ENCODE results near the gene ARHGEF38.
"Not testable (repeated sequence)": the region's sequence is repeated elsewhere in the genome, so short reads cannot be mapped to it uniquely, and the experiment has no call there.

Gene ARHGEF38

DNA sequence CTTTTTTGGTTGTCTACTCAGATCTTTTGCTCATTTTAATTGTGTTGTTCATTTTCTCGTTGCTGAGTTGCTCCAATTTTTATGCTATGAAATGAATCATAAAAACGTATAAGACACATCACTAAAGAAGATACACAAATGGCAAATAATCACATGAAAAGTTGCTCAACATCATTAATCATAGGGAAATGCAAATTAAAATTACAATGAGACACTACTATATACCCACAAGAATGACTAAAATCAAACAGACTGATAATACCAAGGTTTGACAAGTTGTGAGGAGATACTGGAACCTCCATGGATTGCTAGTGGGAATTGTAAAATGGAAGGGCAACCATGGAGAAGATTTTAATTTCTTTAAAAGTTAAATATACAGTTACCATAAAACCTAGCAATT is 173.2 kb downstream of the ARHGEF38 start:
- H3K4me3 ChIP-seq (ENCODE audit: low read depth, low read length), result no peak overlapping the region
- TF ChIP-seq, protein P1, sequence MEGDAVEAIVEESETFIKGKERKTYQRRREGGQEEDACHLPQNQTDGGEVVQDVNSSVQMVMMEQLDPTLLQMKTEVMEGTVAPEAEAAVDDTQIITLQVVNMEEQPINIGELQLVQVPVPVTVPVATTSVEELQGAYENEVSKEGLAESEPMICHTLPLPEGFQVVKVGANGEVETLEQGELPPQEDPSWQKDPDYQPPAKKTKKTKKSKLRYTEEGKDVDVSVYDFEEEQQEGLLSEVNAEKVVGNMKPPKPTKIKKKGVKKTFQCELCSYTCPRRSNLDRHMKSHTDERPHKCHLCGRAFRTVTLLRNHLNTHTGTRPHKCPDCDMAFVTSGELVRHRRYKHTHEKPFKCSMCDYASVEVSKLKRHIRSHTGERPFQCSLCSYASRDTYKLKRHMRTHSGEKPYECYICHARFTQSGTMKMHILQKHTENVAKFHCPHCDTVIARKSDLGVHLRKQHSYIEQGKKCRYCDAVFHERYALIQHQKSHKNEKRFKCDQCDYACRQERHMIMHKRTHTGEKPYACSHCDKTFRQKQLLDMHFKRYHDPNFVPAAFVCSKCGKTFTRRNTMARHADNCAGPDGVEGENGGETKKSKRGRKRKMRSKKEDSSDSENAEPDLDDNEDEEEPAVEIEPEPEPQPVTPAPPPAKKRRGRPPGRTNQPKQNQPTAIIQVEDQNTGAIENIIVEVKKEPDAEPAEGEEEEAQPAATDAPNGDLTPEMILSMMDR (IDR thresholded peaks at IDR 0.05; ENCODE audit: control insufficient read depth, extremely low read depth, insufficient read depth), result no peak
- no peak for DNase-seq (ENCODE audit: low read depth)

DNA sequence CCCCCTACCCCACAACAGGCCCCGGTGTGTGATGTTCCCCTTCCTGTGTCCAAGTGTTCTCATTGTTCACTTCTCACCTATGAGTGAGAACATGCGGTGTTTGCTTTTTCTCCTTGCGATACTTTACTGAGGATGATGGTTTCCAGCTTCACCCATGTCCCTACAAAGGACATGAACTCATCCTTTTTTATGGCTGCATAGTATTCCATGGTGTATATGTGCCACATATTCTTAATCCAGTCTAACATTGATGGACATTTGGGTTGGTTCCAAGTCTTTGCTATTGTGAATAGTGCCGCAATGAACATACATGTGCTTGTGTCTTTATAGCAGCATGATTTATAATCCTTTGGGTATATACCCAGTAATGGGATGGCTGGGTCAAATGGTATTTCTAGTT is 177.5 kb downstream of the ARHGEF38 start:
- not testable (repeated sequence) for H3K4me3 ChIP-seq (ENCODE audit: low read depth, low read length); DNase-seq (ENCODE audit: low read depth)

Data from LNCaP clone FGC (cell line).